Spinal cord (tissue), 10 donors: ENCODE results near the gene TTC39A. TPM values are rescaled to one million over a fixed set of nuclear protein-coding genes. Genes with fewer than 3 reads are reported as not detected.

Experiments
- DNase-seq, 6 donors: peaks; one replicate each; pipeline versions ENCODE4 v3.0.0 to v3.0.0-alpha.2; 2013 to 2015; ENCODE audit warnings: low spot score in 6 of 6, low read depth in 4 of 6
- H3K27ac ChIP-seq: one replicate; pipeline ENCODE4 v1.5.1; 2013; ENCODE audit warnings: low read depth, low read length, control low read depth
- H3K27me3 ChIP-seq: one replicate; pipeline ENCODE4 v1.6.1; 2013; ENCODE audit warnings: low read length; ENCODE audit not compliant: control insufficient read depth, insufficient read depth
- H3K36me3 ChIP-seq: one replicate; pipeline ENCODE4 v1.6.1; 2013; ENCODE audit warnings: low read length; ENCODE audit not compliant: control insufficient read depth, insufficient read depth
- H3K4me1 ChIP-seq: one replicate; pipeline ENCODE4 v1.6.1; 2013; ENCODE audit warnings: low read length; ENCODE audit not compliant: control insufficient read depth, insufficient read depth
- H3K4me3 ChIP-seq: one replicate; pipeline ENCODE4 v1.5.1; 2013; ENCODE audit warnings: low read depth, low read length, control low read depth
- H3K9me3 ChIP-seq: one replicate; pipeline ENCODE4 v1.6.1; 2013; ENCODE audit warnings: low read length; ENCODE audit not compliant: control insufficient read depth, insufficient read depth
- WGBS: methylation state at CpG from one replicate; pipeline ENCODE4 v1.1.5; 2013; ENCODE audit warnings: missing lambda C conversion rate; ENCODE audit not compliant: insufficient coverage; 5-methylcytosine and 5-hydroxymethylcytosine counted together
- polyA plus RNA-seq, 2 donors: library from polyadenylated mRNA; unstranded; fragments of 120-200 nt; gene quantifications; one replicate each; pipeline ENCODE4 v1.2.1, GENCODE V29; 2013; ENCODE audit not compliant: insufficient read length in 2 of 2
- total RNA-seq, 2 donors: library from RNA; depleted of rRNA in 1 of 2; stranded (reverse); fragments of 120-200 nt in 1 of 2; fragments of >200 nt in 1 of 2; gene quantifications; one replicate each; pipeline versions ENCODE4 v1.2.3 to v1.2.4, GENCODE V29; 2013 to 2014
- donor health status: healthy.

TTC39A gene
- total and polyA plus RNA-seq, 4 donors: 3.3 to 15.1 (median 11.5) TPM

- H3K27ac ChIP-seq: no peak overlapping the region
- no peak for DNase-seq
- no peak overlapping the region for H3K4me3 ChIP-seq
- peaks cover 8% of the 10 kb centered on the region for H3K36me3 ChIP-seq
- no peaks in the 10 kb centered on the region for H3K27me3 ChIP-seq
- peaks cover 13% of the 10 kb centered on the region for H3K4me1 ChIP-seq
- WGBS: 82% methylated on average over 10 of the region's 10 CpGs
- H3K9me3 ChIP-seq: no peaks in the 10 kb centered on the region
Measured at GRCh38 chr1:51301152-51301843, 29.1 kb downstream of the TTC39A start.

GRCh38 chr1:51299981-51300670 is 30.2 kb downstream of the TTC39A start:
- H3K4me1 ChIP-seq: peaks cover 18% of the 10 kb centered on the region
- no peak for DNase-seq
- 89% methylated on average over 3 of the region's 6 CpGs for WGBS
- no peak overlapping the region for H3K4me3 ChIP-seq
- H3K27ac ChIP-seq: no peak overlapping the region
- H3K36me3 ChIP-seq: peaks cover 11% of the 10 kb centered on the region
- H3K27me3 ChIP-seq: no peaks in the 10 kb centered on the region
- H3K9me3 ChIP-seq: no peaks in the 10 kb centered on the region

- Histone ChIP-seq H3K36me3 (peaks cover 11% of the 10 kb centered on the region), H3K27ac (no peak overlapping the region), H3K27me3 (no peaks in the 10 kb centered on the region), H3K4me3 (no peak overlapping the region), H3K9me3 (no peaks in the 10 kb centered on the region), H3K4me1 (peaks cover 18% of the 10 kb centered on the region)
- DNase-seq: no peak
- 94% methylated on average over 7 of the region's 11 CpGs for WGBS
Measured at GRCh38 chr1:51299185-51299885, 31.0 kb downstream of the TTC39A start.

GRCh38 chr1:51298322-51298705 is 32.0 kb downstream of the TTC39A start:
- peaks cover 11% of the 10 kb centered on the region for H3K36me3 ChIP-seq
- no peaks in the 10 kb centered on the region for H3K27me3 ChIP-seq
- no peak overlapping the region for H3K27ac ChIP-seq
- no peak for DNase-seq
- H3K4me1 ChIP-seq: peaks cover 18% of the 10 kb centered on the region
- H3K4me3 ChIP-seq: no peak overlapping the region
- H3K9me3 ChIP-seq: no peaks in the 10 kb centered on the region
- 96% methylated on average over 2 of the region's 4 CpGs for WGBS

GRCh38 chr1:51297401-51298321 is 32.7 kb downstream of the TTC39A start:
- Histone ChIP-seq H3K4me1 (peaks cover 18% of the 10 kb centered on the region), H3K36me3 (peaks cover 9% of the 10 kb centered on the region), H3K4me3 (no peak overlapping the region), H3K27ac (no peak overlapping the region), H3K9me3 (no peaks in the 10 kb centered on the region), H3K27me3 (no peaks in the 10 kb centered on the region)
- DNase-seq: no peak
- 86% methylated on average over 24 of the region's 25 CpGs for WGBS

- Histone ChIP-seq H3K4me3 (peak overlapping the region; percentile 46), H3K27ac (no peak overlapping the region)
Measured at GRCh38 chr1:51296383-51297357, 33.7 kb downstream of the TTC39A start.

GRCh38 chr1:51295926-51296325 is 34.4 kb downstream of the TTC39A start:
- Histone ChIP-seq H3K4me3 (no peak overlapping the region), H3K27ac (no peak overlapping the region), H3K9me3 (no peaks in the 10 kb centered on the region), H3K4me1 (peaks cover 18% of the 10 kb centered on the region), H3K27me3 (no peaks in the 10 kb centered on the region), H3K36me3 (peaks cover 3% of the 10 kb centered on the region)
- WGBS: 95% methylated on average over 8 of the region's 17 CpGs
- DNase-seq: no peak

More at GRCh38 chr1:51296383-51297357, 33.7 kb downstream of the TTC39A start:
- peak; percentile 47 to 92 (median 72) for DNase-seq
- H3K4me1 ChIP-seq: peaks cover 18% of the 10 kb centered on the region
- H3K27me3 ChIP-seq: no peaks in the 10 kb centered on the region
- 31% methylated on average over 32 of the region's 33 CpGs for WGBS
- H3K9me3 ChIP-seq: no peaks in the 10 kb centered on the region
- peaks cover 6% of the 10 kb centered on the region for H3K36me3 ChIP-seq

- 73% methylated on average over 11 of the region's 11 CpGs for WGBS
- Histone ChIP-seq H3K9me3 (no peaks in the 10 kb centered on the region), H3K4me3 (no peak overlapping the region), H3K4me1 (peaks cover 18% of the 10 kb centered on the region), H3K27me3 (no peaks in the 10 kb centered on the region), H3K27ac (no peak overlapping the region), H3K36me3 (peaks cover 4% of the 10 kb centered on the region)
- DNase-seq: no peak
Measured at GRCh38 chr1:51294566-51295184, 35.7 kb downstream of the TTC39A start.
